GM23248 (cell line): Measurements from ENCODE around the gene PHEX. TPM values are rescaled to one million over a fixed set of nuclear protein-coding genes. Genes with fewer than 3 reads are reported as not detected.

ENCODE experiments used
- DNase-seq: peaks from one replicate; pipeline ENCODE4 v3.0.0-alpha.2; 2015
- H2AFZ ChIP-seq: fragments of 200-600 bp; sonication (generic); 2 replicates; pipeline ENCODE4 v1.6.1; 2016; ENCODE audit warnings: antibody characterized with exemption
- H3F3A ChIP-seq: fragments of 200-600 bp; sonication (generic); 2 replicates; pipeline ENCODE4 v1.6.1; 2016; ENCODE audit warnings: mild to moderate bottlenecking, antibody characterized with exemption, mixed run types; ENCODE audit not compliant: insufficient read depth
- H3K27ac ChIP-seq: fragments of 200-600 bp; sonication (generic); 2 replicates; pipeline ENCODE4 v1.5.1; 2016; ENCODE audit warnings: mild to moderate bottlenecking
- H3K27me3 ChIP-seq: fragments of 200-600 bp; sonication (generic); replicated peaks from 2 replicates; pipeline ENCODE4 v1.6.1; 2016; ENCODE audit warnings: mild to moderate bottlenecking; ENCODE audit not compliant: insufficient read depth
- H3K36me3 ChIP-seq: fragments of 200-600 bp; sonication (generic); 2 replicates; pipeline ENCODE4 v1.6.1; 2016; ENCODE audit warnings: low read depth, mild to moderate bottlenecking
- H3K4me1 ChIP-seq: fragments of 200-600 bp; sonication (generic); 2 replicates; pipeline ENCODE4 v1.6.1; 2016; ENCODE audit warnings: mild to moderate bottlenecking; ENCODE audit not compliant: insufficient read depth
- H3K4me2 ChIP-seq: fragments of 200-600 bp; sonication (generic); one replicate; pipeline ENCODE4 v1.6.1; 2016; ENCODE audit warnings: mild to moderate bottlenecking; ENCODE audit not compliant: unreplicated experiment
- H3K4me3 ChIP-seq: fragments of 200-600 bp; sonication (generic); 2 replicates; pipeline ENCODE4 v1.5.1; 2016; ENCODE audit warnings: mild to moderate bottlenecking
- H3K79me2 ChIP-seq: fragments of 200-600 bp; sonication (generic); 2 replicates; pipeline ENCODE4 v1.6.1; 2016; ENCODE audit warnings: mild to moderate bottlenecking; ENCODE audit not compliant: insufficient read depth
- H3K9ac ChIP-seq: fragments of 200-600 bp; sonication (generic); 2 replicates; pipeline ENCODE4 v1.6.1; 2016; ENCODE audit warnings: mild to moderate bottlenecking
- H3K9me2 ChIP-seq: fragments of 200-600 bp; sonication (generic); 2 replicates; pipeline ENCODE4 v1.6.1; 2016; ENCODE audit warnings: mixed run types, mild to moderate bottlenecking, moderate library complexity; ENCODE audit not compliant: insufficient read depth
- H3K9me3 ChIP-seq: fragments of 200-600 bp; sonication (generic); one replicate; pipeline ENCODE4 v1.6.1; 2017; ENCODE audit warnings: low read depth
- H4K20me1 ChIP-seq: fragments of 200-600 bp; sonication (generic); 2 replicates; pipeline ENCODE4 v1.6.0; 2016; ENCODE audit not compliant: insufficient read depth
- EZH2 ChIP-seq: fragments of 200-600 bp; sonication (generic); IDR thresholded peaks from 2 replicates; pipeline ENCODE4 v1.6.1; 2018; ENCODE audit warnings: antibody characterized with exemption, mild to moderate bottlenecking; ENCODE audit not compliant: insufficient read depth, poor library complexity, severe bottlenecking
- EZH2phosphoT487 ChIP-seq: fragments of 200-600 bp; sonication (generic); IDR thresholded peaks from 2 replicates; pipeline ENCODE4 v1.6.1; 2018; ENCODE audit warnings: antibody characterized with exemption, moderate library complexity, mild to moderate bottlenecking, low read depth; ENCODE audit not compliant: insufficient read depth
- WGBS, 2 experiments: methylation state at CpG; one replicate each; pipeline ENCODE4 v1.1.6; 2015 to 2017; ENCODE audit warnings: low lambda C conversion rate in 2 of 2, low coverage in 1 of 2; ENCODE audit errors: missing lambda C conversion rate in 2 of 2; 5-methylcytosine and 5-hydroxymethylcytosine counted together
- in situ Hi-C: fragments of 300-500 bp; cut with MboI; formaldehyde crosslinking; loops from 2 replicates; pipeline ENCODE4 v1.15.0; 2020
- polyA plus RNA-seq: library from polyadenylated mRNA; unstranded; fragments of >200 nt; fragmentation: Nextera tagmentation; extraction: Ambion mirVana; gene quantifications from 2 replicates; pipeline ENCODE4 v1.2.1, GENCODE V29; 2016
- total RNA-seq: library from RNA; depleted of rRNA; stranded (reverse); fragments of >200 nt; shearing (Covaris generic); gene quantifications from 2 replicates; pipeline ENCODE4 v1.2.3, GENCODE V29; 2014

PHEX gene
- total and polyA plus RNA-seq, 2 experiments from 2014 or later, result 0.64 to 0.65 TPM

- Histone ChIP-seq H3K79me2 (no peaks in the 10 kb centered on the region), H3F3A (peaks cover 7% of the 10 kb centered on the region; the same call in 1 of the 2 replicates), H3K9me3 (no peaks in the 10 kb centered on the region), H3K4me2 (no peak overlapping the region), H3K9ac (no peak overlapping the region), H3K4me1 (peaks cover 5% of the 10 kb centered on the region; the same call in 1 of the 2 replicates), H3K9me2 (no peaks in the 10 kb centered on the region), H3K4me3 (no peak overlapping the region), H2AFZ (no peak overlapping the region), H3K27me3 (no peaks in the 10 kb centered on the region), H4K20me1 (no peaks in the 10 kb centered on the region), H3K36me3 (no peaks in the 10 kb centered on the region), H3K27ac (no peak overlapping the region)
- 96 to 100% methylated on average over 4 of the region's 4 CpGs for WGBS, 2 experiments
- in situ Hi-C loops, result no loop called here
- DNase-seq, result peak; percentile 26
- no peak for TF ChIP-seq EZH2
- TF ChIP-seq EZH2phosphoT487, result no peak
Observed at GRCh38 chrX:22141047-22141730, 109.1 kb downstream of the PHEX start.

- Histone ChIP-seq H3K27me3 (no peaks in the 10 kb centered on the region), H3K79me2 (no peaks in the 10 kb centered on the region), H4K20me1 (no peaks in the 10 kb centered on the region), H3K36me3 (no peaks in the 10 kb centered on the region), H3K4me1 (no peaks in the 10 kb centered on the region), H3K4me3 (no peak overlapping the region), H3F3A (no peaks in the 10 kb centered on the region), H3K9me3 (no peaks in the 10 kb centered on the region), H3K9me2 (no peaks in the 10 kb centered on the region), H2AFZ (no peak overlapping the region), H3K9ac (no peak overlapping the region), H3K27ac (no peak overlapping the region), H3K4me2 (no peak overlapping the region)
- in situ Hi-C loops, result no loop called here
- 89 to 100% methylated on average over 1 of the region's 1 CpG for WGBS, 2 experiments
- no peak for DNase-seq
- TF ChIP-seq EZH2 (no peak), EZH2phosphoT487 (no peak)
Observed at GRCh38 chrX:22147214-22147613, 115.1 kb downstream of the PHEX start.

- Histone ChIP-seq H4K20me1 (no peaks in the 10 kb centered on the region), H3K9me2 (no peaks in the 10 kb centered on the region), H3K79me2 (no peaks in the 10 kb centered on the region), H3K4me2 (no peak overlapping the region), H3K9ac (no peak overlapping the region), H3K4me1 (no peaks in the 10 kb centered on the region), H3K9me3 (no peaks in the 10 kb centered on the region), H3K27ac (no peak overlapping the region), H2AFZ (no peak overlapping the region), H3K4me3 (no peak overlapping the region), H3F3A (no peaks in the 10 kb centered on the region), H3K36me3 (no peaks in the 10 kb centered on the region), H3K27me3 (no peaks in the 10 kb centered on the region)
- WGBS, 2 experiments, result 78 to 84% methylated on average over 3 of the region's 3 CpGs
- TF ChIP-seq EZH2phosphoT487, result no peak
- in situ Hi-C loops, result no loop called here
- no peak for DNase-seq
Observed at GRCh38 chrX:22147942-22148341, 115.8 kb downstream of the PHEX start.

GRCh38 chrX:22148565-22148964 lies 116.4 kb downstream of the PHEX start:
- Histone ChIP-seq H3K36me3 (no peaks in the 10 kb centered on the region), H3K9me2 (no peaks in the 10 kb centered on the region), H3K4me1 (no peaks in the 10 kb centered on the region), H3K27ac (no peak overlapping the region), H3K9me3 (no peaks in the 10 kb centered on the region), H3K27me3 (no peaks in the 10 kb centered on the region), H3K4me3 (no peak overlapping the region), H3K79me2 (no peaks in the 10 kb centered on the region), H3F3A (no peaks in the 10 kb centered on the region), H3K4me2 (no peak overlapping the region), H2AFZ (no peak overlapping the region), H3K9ac (no peak overlapping the region), H4K20me1 (no peaks in the 10 kb centered on the region)
- in situ Hi-C loops, result no loop called here
- 67 to 73% methylated on average over 2 of the region's 2 CpGs for WGBS, 2 experiments
- TF ChIP-seq EZH2 (no peak), EZH2phosphoT487 (no peak)
- DNase-seq, result no peak

GRCh38 chrX:22150371-22150770 lies 118.2 kb downstream of the PHEX start:
- Histone ChIP-seq H3K9me2 (no peaks in the 10 kb centered on the region), H3K9me3 (no peaks in the 10 kb centered on the region), H4K20me1 (no peaks in the 10 kb centered on the region), H3K4me1 (no peaks in the 10 kb centered on the region), H3K79me2 (no peaks in the 10 kb centered on the region), H3F3A (no peaks in the 10 kb centered on the region), H3K27me3 (no peaks in the 10 kb centered on the region), H3K9ac (no peak overlapping the region), H3K4me3 (no peak overlapping the region), H2AFZ (no peak overlapping the region), H3K36me3 (no peaks in the 10 kb centered on the region), H3K27ac (no peak overlapping the region), H3K4me2 (no peak overlapping the region)
- in situ Hi-C loops, result no loop called here
- no peak for TF ChIP-seq EZH2phosphoT487
- no peak for TF ChIP-seq EZH2
- no peak for DNase-seq
- WGBS, 2 experiments, result 86 to 92% methylated on average over 3 of the region's 3 CpGs
